NCI-H187 treated with DMSO at 0.1 percent for 48 hours (cell line): ENCODE data around the gene CPS1.

Experiments used
- DNase-seq: peaks from one replicate; lab custom pipeline; 2025; lab: John Stamatoyannopoulos, UW

The CPS1 gene

GRCh38 chr2:210546424-210547208 is 9.8 kb upstream of the CPS1 start:
- DNase-seq: no peak

DNA sequence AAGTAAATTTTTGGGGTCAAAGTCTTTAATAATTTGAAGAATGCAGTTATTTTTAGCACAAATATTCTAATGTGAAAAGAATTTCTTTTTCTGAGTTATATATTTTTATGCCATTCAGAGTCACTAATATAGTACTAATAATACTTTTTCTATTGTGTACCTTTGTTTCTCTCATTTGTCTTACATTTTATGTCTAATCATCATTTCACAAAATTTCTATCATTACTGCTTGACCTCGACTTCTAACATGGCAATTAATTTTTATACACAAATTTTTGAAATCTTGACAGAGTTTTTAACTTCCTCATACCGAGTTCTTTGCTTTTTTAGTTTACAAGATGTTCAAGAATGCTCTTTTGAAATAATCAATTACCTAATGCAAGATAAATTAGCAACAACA is 8.4 kb upstream of the CPS1 start:
- DNase-seq: no peak

- no peak for DNase-seq
Measured at GRCh38 chr2:210548878-210549384, 7.5 kb upstream of the CPS1 start.

DNA sequence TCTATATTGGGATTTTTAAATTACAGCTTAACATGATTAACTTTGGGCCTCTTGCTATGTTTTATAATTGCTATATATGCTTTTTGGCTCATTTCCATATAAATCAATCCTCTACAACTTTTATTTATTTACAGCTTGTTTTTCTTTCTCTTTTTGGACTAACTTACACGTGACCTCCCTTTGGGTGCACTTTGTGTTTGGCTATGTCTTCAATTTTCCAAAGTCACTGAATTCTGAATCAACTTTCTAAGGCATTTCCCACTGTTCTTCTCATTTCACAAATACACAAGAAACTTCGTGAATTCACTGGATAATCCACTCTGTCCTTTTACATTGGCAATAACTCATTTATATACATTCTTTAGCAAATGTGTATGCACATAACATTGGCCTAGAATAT is 5.4 kb upstream of the CPS1 start:
- DNase-seq: no peak

- DNase-seq: no peak
Measured at GRCh38 chr2:210553373-210553772, 3.0 kb upstream of the CPS1 start.

- DNase-seq: no peak
Measured at GRCh38 chr2:210555555-210555954, 844 bp upstream of the CPS1 start.

- no peak for DNase-seq
Measured at GRCh38 chr2:210557721-210558120, 1.3 kb downstream of the CPS1 start.

GRCh38 chr2:210558708-210559107 is 2.3 kb downstream of the CPS1 start:
- DNase-seq: no peak

DNA sequence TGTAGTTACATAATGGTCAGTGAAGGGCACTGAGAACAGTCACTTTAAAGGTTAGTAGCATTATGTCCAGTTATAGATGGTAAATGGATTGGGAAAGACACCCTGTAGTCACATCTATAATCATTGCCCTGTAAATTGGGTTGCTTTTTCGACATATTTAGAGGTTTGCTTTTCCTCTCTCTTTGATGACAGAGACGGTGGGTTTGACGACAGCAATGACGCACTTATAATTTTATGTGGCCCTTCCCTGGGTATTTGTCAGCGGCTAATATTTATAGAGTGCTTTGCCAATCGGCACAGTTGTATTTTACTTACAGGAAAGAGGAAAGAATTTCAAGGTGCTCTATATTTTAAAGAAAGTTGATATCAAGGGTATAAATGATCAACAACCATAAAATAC is 2.8 kb downstream of the CPS1 start:
- DNase-seq: no peak

DNA sequence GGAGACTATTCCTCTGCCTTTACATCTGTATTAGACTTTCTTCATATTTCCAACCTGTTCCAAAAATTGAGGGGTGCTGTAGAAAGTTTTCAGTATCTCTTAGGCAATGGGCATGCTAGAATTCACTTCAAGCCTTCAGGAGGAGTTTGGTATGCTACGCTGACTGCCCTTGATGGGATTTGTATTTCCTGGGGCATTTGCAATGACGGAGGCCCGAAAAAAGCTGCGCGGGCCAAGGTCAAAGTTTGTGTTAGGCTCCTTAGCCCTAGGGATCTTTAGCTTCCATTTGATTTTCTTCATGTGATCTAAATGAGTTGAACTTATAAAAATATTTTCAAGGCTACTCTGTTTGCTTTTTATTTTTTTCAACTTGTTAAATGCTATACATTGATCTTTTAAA is 5.1 kb downstream of the CPS1 start:
- DNase-seq: no peak

GRCh38 chr2:210562091-210562490 is 5.7 kb downstream of the CPS1 start:
- no peak for DNase-seq

GRCh38 chr2:210562502-210563080 is 6.2 kb downstream of the CPS1 start:
- no peak for DNase-seq

- no peak for DNase-seq
Measured at GRCh38 chr2:210567279-210567678, 10.9 kb downstream of the CPS1 start.

GRCh38 chr2:210568108-210568507 is 11.7 kb downstream of the CPS1 start:
- DNase-seq: no peak

DNA sequence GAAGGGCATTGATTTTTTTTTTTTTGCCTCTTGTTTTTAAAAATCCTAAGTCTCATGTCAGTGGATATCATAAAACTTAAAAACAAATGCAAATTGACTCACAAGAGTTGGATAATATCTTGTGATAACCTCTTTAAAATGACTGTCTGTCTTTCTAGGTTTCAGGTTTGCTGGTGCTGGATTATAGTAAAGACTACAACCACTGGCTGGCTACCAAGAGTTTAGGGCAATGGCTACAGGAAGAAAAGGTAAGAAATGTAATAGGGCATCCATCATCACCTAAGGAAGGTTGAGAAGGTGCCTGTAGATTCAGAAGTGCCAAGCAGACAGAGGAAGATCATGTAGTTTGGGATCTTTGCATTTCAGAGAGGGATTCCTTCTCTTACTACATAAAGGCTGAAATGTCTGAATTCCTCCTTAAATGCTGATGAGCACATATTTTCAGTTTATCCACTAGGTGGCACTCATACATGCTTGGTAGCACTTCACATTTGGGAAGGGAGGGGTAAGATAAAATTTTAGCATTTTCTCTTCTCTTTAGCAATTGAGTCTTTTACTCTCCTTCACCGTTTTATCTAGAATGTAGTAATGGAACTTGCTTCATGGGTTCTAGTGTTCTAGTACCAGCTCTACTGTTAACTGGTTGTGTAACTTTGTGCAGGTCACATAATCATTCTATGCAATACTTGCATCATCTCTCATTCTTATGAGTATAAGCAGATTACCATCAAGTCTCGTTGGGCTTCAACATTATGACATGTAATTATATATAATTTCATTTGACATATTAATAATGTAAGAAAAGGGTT is 21.1 kb downstream of the CPS1 start:
- DNase-seq: no peak

- DNase-seq: no peak
Measured at GRCh38 chr2:210584834-210585233, 28.4 kb downstream of the CPS1 start.

GRCh38 chr2:210586381-210586780 is 30.0 kb downstream of the CPS1 start:
- DNase-seq: no peak

DNA sequence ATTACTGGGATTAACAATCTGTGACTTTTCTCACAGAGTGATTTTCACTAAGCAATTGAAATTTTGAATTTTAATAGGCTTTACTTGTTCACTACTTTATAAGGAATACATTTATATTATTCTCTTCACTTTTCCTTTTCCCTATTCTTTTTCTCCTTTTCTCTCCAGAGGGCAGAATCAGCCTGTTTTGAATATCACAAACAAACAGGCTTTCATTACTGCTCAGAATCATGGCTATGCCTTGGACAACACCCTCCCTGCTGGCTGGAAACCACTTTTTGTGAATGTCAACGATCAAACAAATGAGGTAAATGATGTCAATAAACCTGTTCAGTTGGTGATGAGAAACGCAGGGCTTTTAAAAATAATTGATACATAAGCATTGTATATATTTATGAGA is 35.3 kb downstream of the CPS1 start:
- DNase-seq: no peak

DNA sequence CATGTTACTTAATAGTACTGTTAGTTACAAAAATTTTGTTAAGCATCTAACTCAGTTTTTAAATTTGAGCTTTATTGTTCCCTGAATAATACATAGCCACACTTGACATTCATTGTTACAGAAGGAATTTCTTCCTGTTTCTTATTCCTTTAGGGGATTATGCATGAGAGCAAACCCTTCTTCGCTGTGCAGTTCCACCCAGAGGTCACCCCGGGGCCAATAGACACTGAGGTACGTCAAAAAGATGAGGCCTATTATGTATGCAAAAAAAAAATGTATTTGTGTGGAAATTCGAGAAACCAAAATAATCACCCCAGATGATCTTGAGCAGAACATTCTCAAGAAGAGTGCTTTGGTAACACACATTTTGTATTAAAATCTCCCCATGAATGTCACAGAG is 36.3 kb downstream of the CPS1 start:
- no peak for DNase-seq

DNA sequence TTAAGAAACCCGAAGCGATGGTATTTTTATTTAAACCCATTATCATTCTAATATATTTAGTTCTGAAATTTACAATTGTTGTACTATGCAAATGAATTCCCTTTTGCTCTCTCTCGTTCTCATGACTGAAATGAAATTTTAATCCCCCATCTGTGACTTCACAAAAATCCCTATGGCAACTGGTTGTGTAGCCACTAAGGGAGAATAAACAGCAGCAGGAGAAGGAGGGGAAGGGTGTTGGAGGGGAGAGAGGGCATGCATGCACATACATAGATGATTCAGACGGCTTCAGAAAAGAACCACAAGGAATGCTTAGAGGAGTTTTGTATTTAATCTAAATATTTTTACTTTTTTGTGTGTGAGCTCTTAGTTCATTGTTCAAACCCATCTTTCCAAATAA is 36.8 kb downstream of the CPS1 start:
- no peak for DNase-seq

DNA sequence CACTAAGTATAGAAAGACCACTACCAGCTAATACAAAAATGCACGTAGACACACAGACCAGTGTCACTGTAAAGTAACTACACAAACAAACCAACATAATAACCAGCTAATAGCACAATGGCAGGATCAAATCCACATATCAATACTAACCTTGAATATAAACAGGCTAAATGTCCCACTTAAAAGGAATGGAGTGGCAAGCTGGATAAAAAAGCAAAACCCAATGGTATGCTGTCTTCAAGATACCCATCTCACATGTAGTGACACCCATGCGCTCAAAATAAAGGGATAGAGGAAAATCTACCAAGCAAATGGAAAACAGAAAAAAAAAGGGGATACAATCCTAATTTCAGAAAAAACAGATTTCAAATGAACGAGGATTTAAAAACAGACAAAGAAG is 41.8 kb downstream of the CPS1 start:
- DNase-seq: no peak

DNA sequence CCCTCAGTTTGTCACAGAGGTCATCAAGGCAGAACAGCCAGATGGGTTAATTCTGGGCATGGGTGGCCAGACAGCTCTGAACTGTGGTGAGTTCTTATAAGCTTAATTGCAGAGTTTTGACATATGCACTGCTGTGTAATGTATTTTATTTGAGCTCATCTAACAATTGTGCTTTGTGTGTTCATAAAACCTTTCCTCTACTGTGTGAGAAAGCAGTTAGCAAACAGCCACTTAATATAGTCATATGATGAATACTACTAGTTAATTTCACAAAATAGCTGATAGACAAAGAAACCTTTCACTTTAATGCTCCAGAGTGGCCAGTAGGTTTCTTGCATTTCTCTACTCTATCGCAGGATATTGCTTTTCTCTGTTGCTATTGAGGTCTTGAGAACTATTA is 43.1 kb downstream of the CPS1 start:
- no peak for DNase-seq

DNA sequence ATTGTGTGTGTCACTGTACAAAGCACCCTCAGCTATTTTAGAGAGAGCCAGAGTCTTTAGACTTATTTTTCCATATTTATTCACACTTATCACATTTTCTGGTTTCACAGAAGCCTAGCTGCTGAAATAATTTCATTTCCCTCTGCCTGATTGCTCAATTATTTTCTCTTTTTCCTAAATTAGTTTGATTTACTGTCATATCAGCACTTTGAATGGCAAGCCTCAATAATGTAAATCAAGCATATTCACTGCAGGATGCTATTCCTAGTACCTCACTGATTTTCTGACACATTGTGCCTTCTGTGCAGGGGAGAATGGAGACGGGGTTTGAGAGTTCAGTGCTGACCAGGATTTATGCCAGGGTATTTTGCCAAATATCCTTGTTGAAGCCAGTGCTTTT is 48.3 kb downstream of the CPS1 start:
- DNase-seq: no peak
